IMR-90 (cell line): ENCODE measurements around the gene FAM83B. TPM values are rescaled to one million over a fixed set of nuclear protein-coding genes. Genes with fewer than 3 reads are reported as not detected.

Experiments used
- ATAC-seq: fragments of 200-7000 bp; cut with Tn5 transposase; 2 replicates; pipeline ENCODE4 v1.9.1; 2020; ENCODE audit warnings: low read depth, mild to moderate bottlenecking, moderate library complexity
- BruUV-seq: library from RNA; stranded (reverse); fragments of 400-500 nt; replicated peaks from 2 replicates; lab custom pipeline; 2021; lab: Mats Ljungman, UMichigan
- CTCF ChIA-PET: fragments of 300-600 bp; formaldehyde crosslinking; extraction: SDS; loops from one replicate; lab custom pipeline; 2021; ENCODE audit warnings: antibody characterized with exemption; lab: Yijun Ruan, JAX
- POLR2A ChIA-PET: fragments of 300-600 bp; sonication (Branson Sonifier 250); formaldehyde crosslinking; loops from one replicate; lab custom pipeline; 2022; ENCODE audit warnings: antibody characterized with exemption; ENCODE audit not compliant: unreplicated experiment; lab: Charles Lee
- DNase-seq: peaks from one replicate; pipeline ENCODE4 v3.0.0; 2013
- H2AFZ ChIP-seq: replicated peaks from 2 replicates; pipeline ENCODE3; 2013; ENCODE audit warnings: low read length, mild to moderate bottlenecking; ENCODE audit not compliant: poor library complexity
- H2AK5ac ChIP-seq: 2 replicates; pipeline ENCODE4 v1.6.1; 2013; ENCODE audit warnings: low read depth, low read length, inconsistent platforms
- H2AK9ac ChIP-seq: replicated peaks from 2 replicates; pipeline ENCODE3; 2013; ENCODE audit warnings: mild to moderate bottlenecking, low read depth, low read length, moderate library complexity; ENCODE audit not compliant: poor library complexity
- H2BK120ac ChIP-seq: 2 replicates; pipeline ENCODE4 v1.6.1; 2013; ENCODE audit warnings: low read depth, low read length, inconsistent platforms
- H2BK15ac ChIP-seq: 3 replicates; pipeline ENCODE4 v1.6.1; 2013; ENCODE audit warnings: low read depth, low read length, inconsistent platforms
- H2BK20ac ChIP-seq: 2 replicates; pipeline ENCODE4 v1.6.1; 2013; ENCODE audit warnings: low read depth, mild to moderate bottlenecking, inconsistent platforms, low read length, moderate library complexity
- H2BK5ac ChIP-seq: 2 replicates; pipeline ENCODE4 v1.6.1; 2013; ENCODE audit warnings: mild to moderate bottlenecking, low read depth, low read length, inconsistent platforms; ENCODE audit not compliant: poor library complexity, severe bottlenecking
- H3K14ac ChIP-seq: replicated peaks from 2 replicates; pipeline ENCODE4 v1.6.1; 2013; ENCODE audit warnings: low read depth, low read length, inconsistent platforms
- H3K18ac ChIP-seq: 2 replicates; pipeline ENCODE4 v1.6.1; 2013; ENCODE audit warnings: low read depth, low read length, control low read depth
- H3K23ac ChIP-seq: 2 replicates; pipeline ENCODE4 v1.6.1; 2013; ENCODE audit warnings: low read depth, low read length, inconsistent platforms
- H3K27ac ChIP-seq: 2 replicates; pipeline ENCODE4 v1.5.1; 2013; ENCODE audit warnings: mild to moderate bottlenecking, control low read depth, low read length; ENCODE audit not compliant: insufficient read depth
- H3K27me3 ChIP-seq: 2 replicates; pipeline ENCODE4 v1.6.1; 2013; ENCODE audit warnings: low read length; ENCODE audit not compliant: control insufficient read depth, insufficient read depth
- H3K36me3 ChIP-seq: 2 replicates; pipeline ENCODE4 v1.6.1; 2013; ENCODE audit warnings: low read length, mixed read lengths; ENCODE audit not compliant: control insufficient read depth, insufficient read depth
- H3K4ac ChIP-seq: 2 replicates; pipeline ENCODE4 v1.6.1; 2013; ENCODE audit warnings: low read depth, low read length, inconsistent platforms
- H3K4me1 ChIP-seq: 2 replicates; pipeline ENCODE4 v1.6.1; 2013; ENCODE audit warnings: low read length, mixed read lengths; ENCODE audit not compliant: control insufficient read depth, insufficient read depth
- H3K4me2 ChIP-seq: 2 replicates; pipeline ENCODE4 v1.6.1; 2013; ENCODE audit warnings: low read depth, mild to moderate bottlenecking, control low read depth, low read length, moderate library complexity
- H3K4me3 ChIP-seq: 2 replicates; pipeline ENCODE4 v1.5.1; 2013; ENCODE audit warnings: low read depth, mild to moderate bottlenecking, control low read depth, low read length, moderate library complexity; ENCODE audit not compliant: insufficient read depth
- H3K56ac ChIP-seq: 2 replicates; pipeline ENCODE4 v1.6.1; 2013; ENCODE audit warnings: low read length, inconsistent platforms; ENCODE audit not compliant: insufficient read depth; ENCODE audit errors: extremely low read depth
- H3K79me1 ChIP-seq, 2 experiments: 2 replicates each; pipeline ENCODE4 v1.6.1; 2013; ENCODE audit warnings: low read length in 2 of 2, inconsistent platforms in 1 of 2, low read depth in 1 of 2
- H3K9ac ChIP-seq: 2 replicates; pipeline ENCODE4 v1.6.1; 2013; ENCODE audit warnings: low read depth, low read length, control low read depth
- H3K9me1 ChIP-seq: 2 replicates; pipeline ENCODE4 v1.6.1; 2013; ENCODE audit warnings: low read length, inconsistent platforms; ENCODE audit not compliant: insufficient read depth
- H3K9me3 ChIP-seq: 2 replicates; pipeline ENCODE4 v1.6.1; 2013; ENCODE audit warnings: low read length; ENCODE audit not compliant: control insufficient read depth, insufficient read depth
- H4K20me1 ChIP-seq: 2 replicates; pipeline ENCODE4 v1.6.1; 2013; ENCODE audit warnings: low read length, inconsistent platforms; ENCODE audit not compliant: insufficient read depth
- H4K5ac ChIP-seq: 2 replicates; pipeline ENCODE4 v1.6.1; 2013; ENCODE audit warnings: mild to moderate bottlenecking, low read depth, low read length, control low read depth
- H4K8ac ChIP-seq, 2 experiments: 2 replicates each; pipeline ENCODE4 v1.6.1; 2013; ENCODE audit warnings: low read depth in 2 of 2, low read length in 2 of 2, control low read depth in 1 of 2, inconsistent platforms in 1 of 2
- H4K91ac ChIP-seq: 2 replicates; pipeline ENCODE4 v1.6.1; 2013; ENCODE audit warnings: low read depth, low read length, inconsistent platforms; ENCODE audit not compliant: insufficient read depth
- BHLHE40 ChIP-seq: fragments of 150-350 bp; IDR thresholded peaks from 2 replicates; pipeline ENCODE4 v1.6.1; 2016; ENCODE audit warnings: mild to moderate bottlenecking, low read depth, low read length
- CEBPB ChIP-seq: IDR thresholded peaks from 2 replicates; pipeline ENCODE4 v1.6.1; 2012; ENCODE audit warnings: low read depth, low read length, improper control_type of control experiment
- CHD1 ChIP-seq: IDR thresholded peaks from 2 replicates; pipeline ENCODE4 v1.6.1; 2012; ENCODE audit warnings: low read depth, low read length, improper control_type of control experiment
- FOS ChIP-seq: fragments of 150-350 bp; IDR thresholded peaks from 2 replicates; pipeline ENCODE4 v1.6.1; 2016; ENCODE audit warnings: low read depth, low read length
- MAFK ChIP-seq: IDR thresholded peaks from 2 replicates; pipeline ENCODE4 v1.6.1; 2012; ENCODE audit warnings: low read depth, low read length, improper control_type of control experiment
- MAZ ChIP-seq: IDR thresholded peaks from 2 replicates; pipeline ENCODE4 v1.6.1; 2012; ENCODE audit warnings: low read depth, mild to moderate bottlenecking, low read length, improper control_type of control experiment, moderate library complexity, borderline replicate concordance
- MXI1 ChIP-seq: IDR thresholded peaks from 2 replicates; pipeline ENCODE4 v1.6.1; 2012; ENCODE audit warnings: low read depth, mild to moderate bottlenecking, low read length, moderate library complexity, borderline replicate concordance
- NFE2L2 ChIP-seq: fragments of 150-350 bp; IDR thresholded peaks from 2 replicates; pipeline ENCODE4 v1.6.1; 2016; ENCODE audit warnings: low read depth, mild to moderate bottlenecking, low read length
- POLR2A ChIP-seq: IDR thresholded peaks from 2 replicates; pipeline ENCODE4 v1.6.1; 2012; ENCODE audit warnings: mild to moderate bottlenecking, low read depth, low read length
- RAD21 ChIP-seq: IDR thresholded peaks from 2 replicates; pipeline ENCODE4 v1.6.1; 2012; ENCODE audit warnings: low read length, improper control_type of control experiment
- RCOR1 ChIP-seq: IDR thresholded peaks from 2 replicates; pipeline ENCODE4 v1.6.1; 2012; ENCODE audit warnings: mild to moderate bottlenecking, low read length, improper control_type of control experiment; ENCODE audit not compliant: insufficient replicate concordance
- RFX5 ChIP-seq: IDR thresholded peaks from 2 replicates; pipeline ENCODE4 v1.8.0; 2012; ENCODE audit warnings: low read depth, mild to moderate bottlenecking, low read length, moderate library complexity
- SMC3 ChIP-seq: fragments of 150-350 bp; IDR thresholded peaks from 2 replicates; pipeline ENCODE4 v1.6.1; 2016; ENCODE audit warnings: low read depth, mild to moderate bottlenecking, antibody characterized with exemption, low read length, moderate library complexity
- WGBS, 2 experiments: methylation state at CpG; one replicate each; pipeline versions ENCODE4 v1.1.5 to v1.1.7; 2013; ENCODE audit warnings: missing lambda C conversion rate in 2 of 2; ENCODE audit not compliant: insufficient read length in 1 of 2; ENCODE audit errors: extremely low coverage in 2 of 2; 5-methylcytosine and 5-hydroxymethylcytosine counted together
- dilution Hi-C: fragments of 300-500 bp; cut with HindIII; formaldehyde crosslinking; loops from one replicate; pipeline ENCODE4 v1.14.3; 2018; ENCODE audit warnings: low sequenced_read_pairs; ENCODE audit not compliant: unreplicated experiment
- in situ Hi-C: fragments of 300-500 bp; cut with MboI; formaldehyde crosslinking; loops from 3 replicates; pipeline ENCODE4 v1.14.3; 2019; ENCODE audit warnings: low sequenced_read_pairs, inconsistent platforms, mixed read lengths
- intact Hi-C: fragments of 100-400 bp; cut with micrococcal nuclease; formaldehyde crosslinking; loops from 2 replicates; pipeline ENCODE4 v1.10.0; 2022
- polyA plus RNA-seq, 3 experiments: library from polyadenylated mRNA; depleted of rRNA; stranded (reverse); fragments of >200 nt; gene quantifications; 2 replicates each; pipeline ENCODE4 v1.2.3, GENCODE V29; 2012; ENCODE audit warnings: low replicate concordance in 1 of 3
- total RNA-seq: library from RNA; depleted of rRNA; stranded (reverse); fragments of >200 nt; gene quantifications from 2 replicates; pipeline ENCODE4 v1.2.3, GENCODE V29; 2012
- TF ChIP-seq, protein P1 (sequence below): fragments of 150-350 bp; IDR thresholded peaks from 2 replicates; pipeline ENCODE4 v1.6.1; 2017; ENCODE audit warnings: mild to moderate bottlenecking, antibody characterized with exemption, low read length, low read depth
- TF ChIP-seq, protein P2 (sequence below): fragments of 150-350 bp; IDR thresholded peaks from 2 replicates; pipeline ENCODE4 v1.6.1; 2016; ENCODE audit warnings: low read depth, mild to moderate bottlenecking, low read length, moderate library complexity, borderline replicate concordance
- TF ChIP-seq, protein P3 (sequence below): conservative IDR thresholded peaks from 2 replicates; pipeline ENCODE4 v1.5.1; 2012; ENCODE audit warnings: mild to moderate bottlenecking, low read depth, low read length, improper control_type of control experiment

The FAM83B gene
- total and polyA plus RNA-seq, 2 of the 4 experiments (the other 2 are of a cell fraction): 0.02 to 0.18 TPM

DNA sequence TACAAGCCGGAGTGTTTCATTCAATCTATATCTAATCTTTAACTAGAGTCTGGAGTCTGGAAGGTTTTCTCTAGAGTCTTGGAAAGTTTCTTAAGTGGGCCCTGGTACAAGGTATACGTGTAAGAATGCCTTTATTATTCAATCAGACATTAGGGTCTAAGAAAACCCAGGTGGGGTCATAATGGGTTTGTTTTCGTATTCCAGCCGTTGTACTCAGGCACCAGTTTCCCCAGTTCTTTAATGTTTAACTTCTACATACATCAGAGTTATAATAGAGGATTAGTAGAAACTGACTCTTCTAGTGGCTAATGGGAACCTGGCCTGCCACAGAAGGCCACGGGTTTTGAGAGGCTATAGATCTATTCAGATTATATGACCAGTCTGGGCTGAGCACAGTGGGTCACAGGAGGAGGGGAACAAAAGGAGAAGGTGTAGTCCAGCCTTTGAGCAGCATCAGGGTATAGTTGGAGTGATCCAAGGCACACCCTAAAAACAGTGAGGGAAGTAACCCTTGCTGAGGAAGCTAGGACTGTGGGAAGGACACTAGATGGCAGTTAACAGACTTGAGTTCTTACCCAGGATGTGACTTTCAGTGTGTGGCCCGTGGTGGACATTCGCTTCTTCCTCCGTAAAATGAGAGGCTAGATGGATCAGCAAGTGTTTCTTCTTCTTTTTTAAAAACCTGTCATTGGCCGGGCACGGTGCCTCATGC is 15.5 kb downstream of the FAM83B start:
- H3K4me3 ChIP-seq: no peak overlapping the region
- H3K27ac ChIP-seq: no peak overlapping the region
- no peaks in the 10 kb centered on the region for H3K4me1 ChIP-seq
- H2BK120ac ChIP-seq: no peak overlapping the region
- H3K9me1 ChIP-seq: no peaks in the 10 kb centered on the region
- H2AK5ac ChIP-seq: no peak overlapping the region; the same call in 1 of the 2 replicates
- no peak overlapping the region for H2AFZ ChIP-seq
- ATAC-seq: no peak
- H2BK20ac ChIP-seq: no peak overlapping the region
- H3K9ac ChIP-seq: no peak overlapping the region
- intact Hi-C loops (no loop called here), dilution Hi-C loops (no loop called here), in situ Hi-C loops (loop anchor here (25.0 kb wide), 1 partner anchor 875 kb away; no protein-coding TSS in a partner anchor)
- no peak overlapping the region for H3K4ac ChIP-seq
- no TSS peak for BruUV-seq
- ChIA-PET CTCF (no interaction called here), POLR2A (no interaction called here)
- H3K18ac ChIP-seq: no peak overlapping the region
- H4K5ac ChIP-seq: no peak overlapping the region
- no peak overlapping the region for H3K4me2 ChIP-seq
- H3K23ac ChIP-seq: no peak overlapping the region
- no peaks in the 10 kb centered on the region for H3K9me3 ChIP-seq
- H2BK5ac ChIP-seq: no peak overlapping the region
- no peak overlapping the region for H2BK15ac ChIP-seq
- DNase-seq: no peak
- H4K91ac ChIP-seq: no peak overlapping the region
- H3K14ac ChIP-seq: no peak overlapping the region; the same call in 1 of the 2 replicates
- 100% methylated on average over 1 of the region's 10 CpGs; no CpG with 5 or more reads in 1 of the 2 experiments for WGBS, 2 experiments
- H4K20me1 ChIP-seq: no peaks in the 10 kb centered on the region
- H3K56ac ChIP-seq: no peak overlapping the region
- TF ChIP-seq FOS: no peak
- TF ChIP-seq MXI1: no peak
- TF ChIP-seq SMC3: no peak
- TF ChIP-seq RCOR1: no peak
- TF ChIP-seq MAFK: no peak
- no peak for TF ChIP-seq RAD21
- TF ChIP-seq MAZ: no peak
- TF ChIP-seq RFX5: no peak
- TF ChIP-seq CHD1: no peak
- TF ChIP-seq, protein P1, sequence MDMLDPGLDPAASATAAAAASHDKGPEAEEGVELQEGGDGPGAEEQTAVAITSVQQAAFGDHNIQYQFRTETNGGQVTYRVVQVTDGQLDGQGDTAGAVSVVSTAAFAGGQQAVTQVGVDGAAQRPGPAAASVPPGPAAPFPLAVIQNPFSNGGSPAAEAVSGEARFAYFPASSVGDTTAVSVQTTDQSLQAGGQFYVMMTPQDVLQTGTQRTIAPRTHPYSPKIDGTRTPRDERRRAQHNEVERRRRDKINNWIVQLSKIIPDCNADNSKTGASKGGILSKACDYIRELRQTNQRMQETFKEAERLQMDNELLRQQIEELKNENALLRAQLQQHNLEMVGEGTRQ: no peak
- no peak for TF ChIP-seq BHLHE40
- no peak for TF ChIP-seq CEBPB
- TF ChIP-seq, protein P2, sequence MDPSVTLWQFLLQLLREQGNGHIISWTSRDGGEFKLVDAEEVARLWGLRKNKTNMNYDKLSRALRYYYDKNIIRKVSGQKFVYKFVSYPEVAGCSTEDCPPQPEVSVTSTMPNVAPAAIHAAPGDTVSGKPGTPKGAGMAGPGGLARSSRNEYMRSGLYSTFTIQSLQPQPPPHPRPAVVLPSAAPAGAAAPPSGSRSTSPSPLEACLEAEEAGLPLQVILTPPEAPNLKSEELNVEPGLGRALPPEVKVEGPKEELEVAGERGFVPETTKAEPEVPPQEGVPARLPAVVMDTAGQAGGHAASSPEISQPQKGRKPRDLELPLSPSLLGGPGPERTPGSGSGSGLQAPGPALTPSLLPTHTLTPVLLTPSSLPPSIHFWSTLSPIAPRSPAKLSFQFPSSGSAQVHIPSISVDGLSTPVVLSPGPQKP: no peak
- no peak for TF ChIP-seq NFE2L2
- TF ChIP-seq POLR2A: no peak
- TF ChIP-seq, protein P3, sequence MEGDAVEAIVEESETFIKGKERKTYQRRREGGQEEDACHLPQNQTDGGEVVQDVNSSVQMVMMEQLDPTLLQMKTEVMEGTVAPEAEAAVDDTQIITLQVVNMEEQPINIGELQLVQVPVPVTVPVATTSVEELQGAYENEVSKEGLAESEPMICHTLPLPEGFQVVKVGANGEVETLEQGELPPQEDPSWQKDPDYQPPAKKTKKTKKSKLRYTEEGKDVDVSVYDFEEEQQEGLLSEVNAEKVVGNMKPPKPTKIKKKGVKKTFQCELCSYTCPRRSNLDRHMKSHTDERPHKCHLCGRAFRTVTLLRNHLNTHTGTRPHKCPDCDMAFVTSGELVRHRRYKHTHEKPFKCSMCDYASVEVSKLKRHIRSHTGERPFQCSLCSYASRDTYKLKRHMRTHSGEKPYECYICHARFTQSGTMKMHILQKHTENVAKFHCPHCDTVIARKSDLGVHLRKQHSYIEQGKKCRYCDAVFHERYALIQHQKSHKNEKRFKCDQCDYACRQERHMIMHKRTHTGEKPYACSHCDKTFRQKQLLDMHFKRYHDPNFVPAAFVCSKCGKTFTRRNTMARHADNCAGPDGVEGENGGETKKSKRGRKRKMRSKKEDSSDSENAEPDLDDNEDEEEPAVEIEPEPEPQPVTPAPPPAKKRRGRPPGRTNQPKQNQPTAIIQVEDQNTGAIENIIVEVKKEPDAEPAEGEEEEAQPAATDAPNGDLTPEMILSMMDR: no peak
- no peaks in the 10 kb centered on the region for H3K79me1 ChIP-seq
- no peaks in the 10 kb centered on the region for H3K36me3 ChIP-seq
- no peak overlapping the region for H2AK9ac ChIP-seq
- no peak overlapping the region for H4K8ac ChIP-seq
- H3K27me3 ChIP-seq: no peaks in the 10 kb centered on the region
